Measurements from ENCODE around the gene ZNF683.

GRCh38 chr1:26327956-26328362 lies 44.6 kb downstream of the ZNF683 start:
- TF ChIP-seq CTCF (IDR thresholded peaks at IDR 0.05) (no peak), POLR2A (IDR thresholded peaks at IDR 0.05) (no peak)
